Measurements from ENCODE around the gene HEATR9.
A peak's percentile ranks its signal among the peaks of the same experiment; 100 is the strongest.
"Not testable (repeated sequence)": the region's sequence is repeated elsewhere in the genome, so short reads cannot be mapped to it uniquely, and the experiment has no call there.

The HEATR9 gene

GRCh38 chr17:35897772-35898171 is 29.1 kb upstream of the HEATR9 start:
- H3K4me3 ChIP-seq (ENCODE audit: insufficient read depth in 1 of 2, low read depth in 1 of 2, low read length in 2 of 2); H3K79me1 ChIP-seq (replicated peaks; ENCODE audit: low read length, poor library complexity, severe bottlenecking); H3K36me3 ChIP-seq (ENCODE audit: control insufficient read depth in 1 of 2, insufficient read depth in 2 of 2, low read depth in 1 of 2, low read length in 2 of 2); H4K8ac ChIP-seq (ENCODE audit: low read length); H2AK5ac ChIP-seq (ENCODE audit: low read length, severe bottlenecking); H3K18ac ChIP-seq (ENCODE audit: low read depth in 1 of 2, low read length in 2 of 2); H3K14ac ChIP-seq (ENCODE audit: low read length in 2 of 2); H3K27ac ChIP-seq (ENCODE audit: low read length, poor library complexity, severe bottlenecking); H3K9ac ChIP-seq (ENCODE audit: low read length); H2BK120ac ChIP-seq (ENCODE audit: low read depth, low read length); H2BK12ac ChIP-seq (ENCODE audit: low read length in 2 of 2); H3K27me3 ChIP-seq (ENCODE audit: control insufficient read depth in 1 of 2, insufficient read depth in 1 of 2, low read length in 2 of 2); H4K91ac ChIP-seq (ENCODE audit: low read length); H3K4ac ChIP-seq (ENCODE audit: low read depth in 1 of 2, low read length in 2 of 2); H3K4me1 ChIP-seq (ENCODE audit: control insufficient read depth, insufficient read depth, low read depth, low read length); H3K4me2 ChIP-seq (ENCODE audit: low read length, poor library complexity, severe bottlenecking); H2AFZ ChIP-seq (ENCODE audit: low read depth, low read length); DNase-seq; H3K23ac ChIP-seq (ENCODE audit: low read length in 2 of 2); H2BK15ac ChIP-seq (ENCODE audit: low read depth, poor library complexity, severe bottlenecking); H3K9me3 ChIP-seq (ENCODE audit: control insufficient read depth, low read length); H2BK5ac ChIP-seq (ENCODE audit: low read depth, low read length, poor library complexity, severe bottlenecking): not testable (repeated sequence)
- WGBS: 100% methylated on average over 3 of the region's 7 CpGs

DNA sequence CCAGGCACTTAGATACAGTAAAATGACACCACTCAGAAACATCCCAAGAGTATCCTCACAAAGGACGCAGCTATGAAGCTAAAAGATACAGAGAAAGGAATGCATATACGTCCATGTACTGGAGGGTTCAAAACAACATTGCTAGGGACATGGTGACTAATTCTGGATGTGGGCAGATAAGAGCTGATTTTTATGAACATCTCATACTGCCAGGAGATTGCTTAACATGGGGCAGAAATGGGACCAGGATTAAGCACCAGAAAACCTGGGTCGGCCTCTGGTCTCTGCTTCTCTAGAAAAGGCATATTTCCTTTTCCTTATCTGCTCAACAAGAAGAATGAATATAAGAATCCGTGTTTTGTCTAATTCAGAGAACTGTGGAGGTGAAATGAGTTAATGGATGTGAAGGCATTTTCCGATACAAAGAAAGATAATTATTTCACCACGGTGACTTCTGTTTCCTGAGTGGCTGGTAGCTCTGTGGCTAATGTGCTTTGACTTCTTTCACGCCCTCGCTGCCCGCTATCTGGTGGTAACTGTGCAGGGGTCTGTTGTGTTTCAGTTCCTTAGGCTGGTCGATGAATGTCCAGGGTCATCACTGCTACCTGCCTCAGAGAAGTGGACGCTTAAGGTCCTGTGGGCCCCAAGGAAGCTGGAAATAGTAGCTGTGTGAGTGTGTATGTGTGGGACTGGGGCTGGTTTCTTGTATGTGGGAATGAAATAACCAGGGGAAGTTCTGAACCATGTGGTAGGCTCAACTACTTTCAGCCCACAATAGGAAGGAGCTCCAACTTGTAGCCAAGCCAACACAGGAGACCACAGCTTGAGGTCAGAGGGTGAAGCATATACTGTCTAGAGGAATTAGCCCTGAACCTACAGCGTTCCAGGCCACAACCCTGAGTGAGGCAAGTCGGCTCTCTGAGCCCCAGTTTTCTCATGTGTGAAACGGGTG is 27.2 kb upstream of the HEATR9 start:
- no peaks in the 10 kb centered on the region for H3K9me3 ChIP-seq (ENCODE audit: control insufficient read depth, low read length)

DNA sequence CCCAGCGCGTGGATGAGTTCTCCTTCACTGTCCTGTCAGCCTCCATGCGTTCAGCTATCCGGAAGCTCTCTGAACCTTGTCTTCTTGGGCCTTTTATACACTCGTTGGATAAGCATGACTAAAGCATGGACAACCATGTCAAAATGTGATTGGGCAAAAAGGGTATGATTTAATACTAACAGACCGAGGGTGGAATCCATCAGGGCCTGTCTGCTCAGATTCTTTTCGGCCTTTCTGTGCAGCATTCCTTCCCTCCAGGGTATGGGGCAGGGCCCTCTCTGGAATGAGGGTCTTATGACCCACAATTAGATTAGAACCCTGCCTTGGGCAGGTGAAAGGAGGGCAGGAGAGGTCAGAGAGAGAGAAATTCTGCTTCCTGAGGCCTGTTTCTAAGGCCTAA is 25.5 kb upstream of the HEATR9 start:
- Histone ChIP-seq H2BK120ac (ENCODE audit: low read depth, low read length) (no peak overlapping the region), H2AK5ac (ENCODE audit: low read length, severe bottlenecking) (no peak overlapping the region), H2AFZ (ENCODE audit: low read depth, low read length) (no peak overlapping the region), H3K4me1 (ENCODE audit: control insufficient read depth, insufficient read depth, low read depth, low read length) (peaks cover 2% of the 10 kb centered on the region), H2BK15ac (ENCODE audit: low read depth, poor library complexity, severe bottlenecking) (no peak overlapping the region), H3K9me3 (ENCODE audit: control insufficient read depth, low read length) (no peaks in the 10 kb centered on the region), H3K18ac (ENCODE audit: low read depth in 1 of 2, low read length in 2 of 2) (no peak overlapping the region), H3K4me2 (ENCODE audit: low read length, poor library complexity, severe bottlenecking) (no peak overlapping the region), H3K36me3 (ENCODE audit: control insufficient read depth in 1 of 2, insufficient read depth in 2 of 2, low read depth in 1 of 2, low read length in 2 of 2) (no peaks in the 10 kb centered on the region), H3K14ac (ENCODE audit: low read length in 2 of 2) (no peak overlapping the region), H3K4ac (ENCODE audit: low read depth in 1 of 2, low read length in 2 of 2) (no peak overlapping the region), H2BK12ac (ENCODE audit: low read length in 2 of 2) (no peak overlapping the region), H3K79me1 (replicated peaks; ENCODE audit: low read length, poor library complexity, severe bottlenecking) (no peaks in the 10 kb centered on the region), H4K91ac (ENCODE audit: low read length) (no peak overlapping the region), H3K23ac (ENCODE audit: low read length in 2 of 2) (no peak overlapping the region), H3K4me3 (ENCODE audit: insufficient read depth in 1 of 2, low read depth in 1 of 2, low read length in 2 of 2) (no peak overlapping the region), H3K27me3 (ENCODE audit: control insufficient read depth in 1 of 2, insufficient read depth in 1 of 2, low read length in 2 of 2) (no peaks in the 10 kb centered on the region), H4K8ac (ENCODE audit: low read length) (no peak overlapping the region), H3K9ac (ENCODE audit: low read length) (no peak overlapping the region), H3K27ac (ENCODE audit: low read length, poor library complexity, severe bottlenecking) (no peak overlapping the region), H2BK5ac (ENCODE audit: low read depth, low read length, poor library complexity, severe bottlenecking) (no peak overlapping the region)
- DNase-seq: no peak
- 90% methylated on average over 7 of the region's 7 CpGs for whole genome bisulfite sequencing

More for the DNA sequence above, 27.2 kb upstream of the HEATR9 start:
- Histone ChIP-seq H3K14ac (ENCODE audit: low read length in 2 of 2) (no peak overlapping the region), H2BK120ac (ENCODE audit: low read depth, low read length) (no peak overlapping the region), H2BK12ac (ENCODE audit: low read length in 2 of 2) (no peak overlapping the region), H3K4ac (ENCODE audit: low read depth in 1 of 2, low read length in 2 of 2) (no peak overlapping the region), H3K79me1 (replicated peaks; ENCODE audit: low read length, poor library complexity, severe bottlenecking) (no peaks in the 10 kb centered on the region), H3K23ac (ENCODE audit: low read length in 2 of 2) (no peak overlapping the region), H3K9ac (ENCODE audit: low read length) (no peak overlapping the region), H3K18ac (ENCODE audit: low read depth in 1 of 2, low read length in 2 of 2) (peak overlapping the region in 1 of 2 experiments; percentile 24), H3K4me3 (ENCODE audit: insufficient read depth in 1 of 2, low read depth in 1 of 2, low read length in 2 of 2) (no peak overlapping the region), H3K27ac (ENCODE audit: low read length, poor library complexity, severe bottlenecking) (no peak overlapping the region), H2BK15ac (ENCODE audit: low read depth, poor library complexity, severe bottlenecking) (peak overlapping the region; percentile 35), H2AK5ac (ENCODE audit: low read length, severe bottlenecking) (no peak overlapping the region), H3K36me3 (ENCODE audit: control insufficient read depth in 1 of 2, insufficient read depth in 2 of 2, low read depth in 1 of 2, low read length in 2 of 2) (no peaks in the 10 kb centered on the region), H2AFZ (ENCODE audit: low read depth, low read length) (no peak overlapping the region), H3K27me3 (ENCODE audit: control insufficient read depth in 1 of 2, insufficient read depth in 1 of 2, low read length in 2 of 2) (no peaks in the 10 kb centered on the region), H4K91ac (ENCODE audit: low read length) (no peak overlapping the region), H3K4me1 (ENCODE audit: control insufficient read depth, insufficient read depth, low read depth, low read length) (peaks cover 5% of the 10 kb centered on the region), H4K8ac (ENCODE audit: low read length) (no peak overlapping the region), H2BK5ac (ENCODE audit: low read depth, low read length, poor library complexity, severe bottlenecking) (no peak overlapping the region), H3K4me2 (ENCODE audit: low read length, poor library complexity, severe bottlenecking) (no peak overlapping the region)
- peak; percentile 44 for DNase-seq
- WGBS: 89% methylated on average over 14 of the region's 14 CpGs

- DNase-seq: no peak
- no peak overlapping the region for H3K27ac ChIP-seq (ENCODE audit: low read length, poor library complexity, severe bottlenecking)
- 89% methylated on average over 4 of the region's 4 CpGs for WGBS
These were observed 25.1 kb upstream of the HEATR9 start for GRCh38 chr17:35893751-35894150.

More at GRCh38 chr17:35893751-35894150, 25.1 kb upstream of the HEATR9 start:
- Histone ChIP-seq H3K36me3 (ENCODE audit: control insufficient read depth in 1 of 2, insufficient read depth in 2 of 2, low read depth in 1 of 2, low read length in 2 of 2) (no peaks in the 10 kb centered on the region), H4K91ac (ENCODE audit: low read length) (no peak overlapping the region), H3K27me3 (ENCODE audit: control insufficient read depth in 1 of 2, insufficient read depth in 1 of 2, low read length in 2 of 2) (no peaks in the 10 kb centered on the region), H2BK12ac (ENCODE audit: low read length in 2 of 2) (no peak overlapping the region), H2BK15ac (ENCODE audit: low read depth, poor library complexity, severe bottlenecking) (no peak overlapping the region), H3K18ac (ENCODE audit: low read depth in 1 of 2, low read length in 2 of 2) (no peak overlapping the region), H2BK5ac (ENCODE audit: low read depth, low read length, poor library complexity, severe bottlenecking) (no peak overlapping the region), H2AFZ (ENCODE audit: low read depth, low read length) (no peak overlapping the region), H4K8ac (ENCODE audit: low read length) (no peak overlapping the region), H2AK5ac (ENCODE audit: low read length, severe bottlenecking) (no peak overlapping the region), H2BK120ac (ENCODE audit: low read depth, low read length) (no peak overlapping the region), H3K4me3 (ENCODE audit: insufficient read depth in 1 of 2, low read depth in 1 of 2, low read length in 2 of 2) (no peak overlapping the region), H3K4ac (ENCODE audit: low read depth in 1 of 2, low read length in 2 of 2) (no peak overlapping the region), H3K14ac (ENCODE audit: low read length in 2 of 2) (no peak overlapping the region), H3K23ac (ENCODE audit: low read length in 2 of 2) (no peak overlapping the region), H3K9ac (ENCODE audit: low read length) (no peak overlapping the region), H3K9me3 (ENCODE audit: control insufficient read depth, low read length) (no peaks in the 10 kb centered on the region), H3K4me1 (ENCODE audit: control insufficient read depth, insufficient read depth, low read depth, low read length) (peaks cover 2% of the 10 kb centered on the region), H3K4me2 (ENCODE audit: low read length, poor library complexity, severe bottlenecking) (no peak overlapping the region), H3K79me1 (replicated peaks; ENCODE audit: low read length, poor library complexity, severe bottlenecking) (no peaks in the 10 kb centered on the region)

Measured in mesenchymal stem cell (in vitro differentiated cells and primary cell).